ENCODE results near the gene HSP90AB1.

Gene HSP90AB1

DNA sequence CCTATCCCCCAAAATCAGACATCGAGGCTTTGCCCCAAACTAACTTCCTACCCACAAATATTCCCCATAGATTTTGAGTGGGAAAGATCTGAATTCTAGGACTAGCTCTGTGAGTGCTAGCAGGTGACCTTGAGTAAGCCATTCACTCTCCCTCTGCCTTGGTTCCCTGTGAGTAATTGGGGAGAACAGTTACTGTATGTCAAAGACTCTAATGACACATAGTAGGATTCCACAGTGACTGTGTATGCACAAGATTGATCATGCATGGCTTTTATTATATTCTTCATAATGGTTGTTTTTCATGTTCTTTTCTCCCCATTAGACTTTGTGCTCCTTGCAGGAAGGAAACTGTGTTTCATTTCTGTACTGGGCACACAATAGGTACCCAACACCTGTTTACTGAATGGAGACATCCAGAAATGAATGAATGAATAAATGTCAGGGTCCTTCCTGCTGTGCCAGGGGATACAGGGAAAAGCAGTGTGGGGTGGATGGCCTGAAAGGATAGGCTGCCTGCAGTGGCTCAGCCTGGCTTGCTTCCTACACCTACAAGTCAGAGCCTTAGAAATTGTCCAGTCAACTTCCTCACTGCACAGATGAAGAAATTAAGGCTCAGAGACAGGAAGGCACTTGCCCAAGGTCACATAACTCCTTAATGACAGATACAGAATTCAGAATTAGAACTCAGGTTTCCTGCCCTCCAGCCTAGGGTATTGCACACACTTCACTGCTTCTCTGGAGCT is 22.4 kb downstream of the HSP90AB1 start:
- DNase-seq (ENCODE audit: low spot score): no peak

- DNase-seq (ENCODE audit: low spot score): no peak
Observed at GRCh38 chr6:44269921-44270525, 23.1 kb downstream of the HSP90AB1 start, which contains the start of gene TMEM151B. TSS of gene TMEM151B (plus strand) at chr6:44270450. CDS start at chr6:44270743, 293 bp downstream.

DNA sequence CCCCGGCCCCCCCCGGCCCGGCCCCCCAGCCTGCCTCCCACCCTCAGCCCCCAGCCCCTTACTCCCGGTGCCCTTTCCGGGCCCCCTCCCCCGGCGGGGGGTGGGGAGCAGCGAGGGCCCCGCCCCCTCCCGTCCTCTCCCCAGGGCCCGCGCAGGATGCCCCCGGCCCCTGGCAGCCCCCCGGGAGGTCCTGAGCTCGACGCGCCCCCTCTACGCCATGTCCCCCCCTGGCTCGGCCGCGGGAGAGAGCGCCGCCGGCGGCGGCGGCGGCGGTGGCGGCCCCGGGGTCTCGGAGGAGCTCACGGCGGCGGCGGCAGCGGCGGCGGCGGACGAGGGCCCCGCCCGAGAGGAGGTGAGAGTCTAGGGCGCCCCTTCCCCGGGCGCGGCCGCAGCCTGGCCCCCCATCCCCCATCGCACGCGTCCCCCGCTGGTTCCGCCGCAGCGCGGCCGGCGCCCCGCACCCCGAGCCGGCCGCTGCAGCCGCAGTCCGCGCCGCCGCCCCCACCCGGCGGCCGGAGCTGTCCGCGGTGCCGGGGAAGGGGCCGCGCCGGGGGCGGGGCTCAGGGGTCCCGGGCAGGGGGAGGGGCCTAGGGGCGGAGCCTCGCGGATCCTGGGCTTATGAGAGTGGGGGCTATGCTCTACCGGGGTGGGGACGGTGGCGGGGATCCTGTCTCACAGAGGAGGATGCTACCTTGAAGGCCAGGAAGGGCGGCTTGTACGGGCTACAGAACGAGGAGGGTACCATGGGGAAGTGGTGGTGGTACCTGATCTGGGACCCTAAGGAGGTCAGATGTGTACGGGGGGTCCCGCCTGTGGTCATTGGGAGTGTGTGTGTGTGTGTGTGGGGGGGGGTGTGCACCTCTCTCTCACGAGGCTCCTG is 23.9 kb downstream of the HSP90AB1 start:
- no peak for DNase-seq (ENCODE audit: low spot score)

- no peak for DNase-seq (ENCODE audit: low spot score)
Observed at GRCh38 chr6:44271406-44271723, 24.5 kb downstream of the HSP90AB1 start.

DNA sequence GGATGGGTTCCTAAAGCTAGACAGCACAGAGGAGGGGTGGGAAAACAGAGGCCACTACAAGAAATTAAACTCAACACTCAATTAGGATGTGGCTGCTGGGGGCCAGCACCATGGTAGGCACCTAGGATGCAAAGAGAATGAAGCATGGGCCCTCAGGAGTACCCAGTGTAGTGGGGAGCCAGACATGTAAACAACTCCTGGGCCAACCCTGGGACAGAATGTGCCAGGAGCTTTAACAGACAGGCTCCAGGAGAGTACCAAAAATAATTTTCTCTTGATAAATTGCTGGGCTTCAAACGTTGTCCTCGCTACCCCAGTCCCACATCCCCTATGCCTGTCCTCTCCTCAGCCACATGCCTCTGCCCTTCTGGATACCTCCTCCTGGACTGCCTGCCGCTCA is 25.0 kb downstream of the HSP90AB1 start:
- DNase-seq (ENCODE audit: low spot score): no peak

GRCh38 chr6:44272529-44272928 is 25.6 kb downstream of the HSP90AB1 start:
- no peak for DNase-seq (ENCODE audit: low spot score)

DNA sequence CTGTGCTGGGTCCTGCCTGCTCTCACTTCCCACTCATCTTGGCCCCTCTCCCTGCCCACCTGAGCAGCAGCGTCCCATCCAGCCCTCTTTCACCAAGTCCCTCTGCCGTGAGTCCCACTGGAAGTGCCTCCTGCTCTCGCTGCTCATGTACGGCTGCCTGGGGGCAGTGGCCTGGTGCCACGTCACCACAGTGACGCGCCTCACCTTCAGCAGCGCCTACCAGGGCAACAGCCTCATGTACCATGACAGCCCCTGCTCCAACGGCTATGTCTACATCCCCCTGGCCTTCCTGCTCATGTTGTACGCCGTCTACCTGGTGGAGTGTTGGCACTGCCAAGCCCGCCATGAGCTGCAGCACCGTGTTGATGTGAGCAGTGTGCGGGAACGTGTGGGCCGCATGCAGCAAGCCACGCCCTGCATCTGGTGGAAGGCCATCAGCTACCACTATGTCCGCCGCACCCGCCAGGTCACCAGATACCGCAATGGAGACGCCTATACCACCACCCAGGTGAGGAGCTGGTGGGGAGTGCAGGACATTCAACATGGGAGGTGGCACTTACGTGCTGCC is 26.2 kb downstream of the HSP90AB1 start:
- DNase-seq (ENCODE audit: low spot score): no peak

GRCh38 chr6:44273617-44274016 is 26.7 kb downstream of the HSP90AB1 start:
- DNase-seq (ENCODE audit: low spot score): no peak

GRCh38 chr6:44275271-44275748 is 28.4 kb downstream of the HSP90AB1 start:
- DNase-seq (ENCODE audit: low spot score): no peak

GRCh38 chr6:44275749-44276648 is 29.1 kb downstream of the HSP90AB1 start:
- DNase-seq (ENCODE audit: low spot score): no peak

DNA sequence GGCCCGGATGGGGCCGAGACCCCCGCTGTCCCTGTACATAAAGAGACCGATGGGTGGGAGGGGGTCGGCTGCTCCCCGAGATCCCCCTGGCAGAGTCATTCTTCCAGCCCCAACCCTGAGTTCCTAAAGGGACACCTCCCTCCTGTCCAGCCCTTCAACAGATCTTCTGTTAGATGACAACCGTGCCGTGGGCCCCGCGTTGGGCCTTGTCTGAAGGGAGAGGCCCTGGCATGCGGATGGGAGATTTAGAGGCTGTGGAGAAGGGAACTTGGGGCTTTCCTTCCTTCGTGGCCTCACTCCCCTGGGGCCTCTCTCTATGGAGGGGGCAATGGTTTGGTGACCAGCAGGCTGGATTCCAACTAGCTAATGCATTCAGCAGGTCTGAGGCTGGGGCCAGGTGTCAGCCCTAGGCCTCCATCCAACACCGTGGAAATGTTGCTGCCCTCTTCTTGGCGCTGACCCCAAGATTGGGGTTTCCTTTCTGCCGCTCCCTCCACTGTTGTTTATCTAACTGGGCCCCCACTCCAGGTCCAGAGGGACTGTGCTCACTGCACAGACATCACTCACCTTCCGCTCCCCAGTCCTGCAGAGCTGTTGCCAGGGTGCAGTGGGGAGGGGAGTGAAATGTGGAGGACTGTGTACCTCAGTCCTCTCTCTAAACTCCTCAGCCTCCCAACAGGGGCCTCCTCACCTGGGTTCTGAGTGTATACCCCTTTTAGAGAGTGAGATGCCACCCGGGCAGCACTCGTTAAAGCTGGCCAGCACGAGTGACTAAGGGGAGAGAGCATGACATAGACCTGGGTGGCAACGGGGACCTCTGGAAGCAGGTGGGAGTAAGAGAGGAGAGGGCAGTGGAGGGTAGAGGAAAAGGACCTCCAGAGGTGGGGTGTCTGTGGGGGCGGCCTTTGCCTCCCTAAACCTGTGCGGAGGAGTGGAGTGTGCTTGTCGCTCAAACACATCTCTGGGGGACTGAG is 30.1 kb downstream of the HSP90AB1 start:
- DNase-seq (ENCODE audit: low spot score): no peak

- no peak for DNase-seq (ENCODE audit: low spot score)
Observed at GRCh38 chr6:44277763-44278162, 30.9 kb downstream of the HSP90AB1 start.

GRCh38 chr6:44278315-44278714 is 31.4 kb downstream of the HSP90AB1 start:
- DNase-seq (ENCODE audit: low spot score): no peak

DNA sequence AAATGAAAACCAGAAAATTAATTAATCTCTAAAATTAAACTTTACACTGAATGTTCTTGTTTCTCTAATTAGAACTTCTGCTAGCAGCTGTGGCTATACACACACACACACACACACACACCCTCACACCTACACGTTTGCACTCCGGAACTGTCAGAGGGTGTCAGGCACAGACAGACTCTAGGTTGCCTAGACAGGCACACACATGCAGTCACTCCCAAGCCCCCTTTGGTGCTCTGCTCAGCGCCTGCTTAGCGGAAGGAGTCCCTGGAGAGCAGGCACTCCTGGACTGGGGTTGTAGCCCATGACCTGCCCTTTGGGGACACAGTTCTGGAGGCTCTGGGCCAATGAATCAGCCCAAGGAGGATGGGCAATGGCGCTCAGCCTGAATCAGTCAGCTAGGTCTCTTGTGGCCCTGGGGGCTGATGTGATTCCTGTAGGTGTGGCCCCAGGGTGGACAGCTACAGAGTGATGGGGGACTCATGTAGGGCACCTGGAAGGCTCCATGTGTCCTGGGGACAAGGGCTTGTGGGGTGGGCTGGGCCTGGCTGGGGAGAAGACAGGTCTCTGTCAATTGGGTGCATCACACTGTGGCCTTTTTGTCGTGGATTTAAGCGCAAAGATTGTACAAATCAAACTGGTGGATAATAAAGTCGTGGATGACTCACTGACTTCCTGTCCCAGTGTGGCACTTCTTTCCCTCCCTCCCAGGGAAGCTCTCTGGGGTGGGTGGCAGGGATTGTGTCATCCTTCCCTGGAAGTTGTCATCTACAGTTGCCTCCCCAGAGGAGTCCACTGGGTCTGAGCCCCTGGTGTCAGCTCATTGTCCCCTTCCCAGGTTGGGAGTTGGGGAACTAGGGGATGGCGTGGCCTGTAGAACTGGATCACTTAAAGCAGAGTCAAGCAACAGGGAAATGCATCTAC is 32.1 kb downstream of the HSP90AB1 start:
- DNase-seq (ENCODE audit: low spot score): no peak

GRCh38 chr6:44284121-44284520 is 37.2 kb downstream of the HSP90AB1 start:
- DNase-seq (ENCODE audit: low spot score): no peak

DNA sequence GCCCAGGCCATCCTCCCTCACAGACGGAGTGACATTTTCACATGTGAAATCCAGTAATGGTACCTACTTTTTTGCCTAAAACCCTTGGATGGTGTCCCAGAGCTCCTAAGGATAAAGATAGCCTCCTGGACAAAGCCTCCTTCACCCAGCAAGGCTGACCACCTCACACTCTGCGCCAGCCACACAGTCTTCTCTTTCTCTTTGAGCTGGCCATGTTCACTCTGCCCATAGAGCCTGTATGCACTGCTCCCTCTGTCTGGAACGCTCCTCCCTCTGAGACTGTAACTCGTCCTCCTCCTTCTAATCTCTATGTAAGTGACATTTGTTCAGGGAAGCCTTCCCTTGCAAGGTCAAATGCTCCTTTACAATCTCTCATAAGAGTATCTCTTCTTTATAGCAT is 38.0 kb downstream of the HSP90AB1 start:
- no peak for DNase-seq (ENCODE audit: low spot score)

- no peak for DNase-seq (ENCODE audit: low spot score)
Observed at GRCh38 chr6:44285552-44286284, 38.8 kb downstream of the HSP90AB1 start.

- DNase-seq (ENCODE audit: low spot score): no peak
Observed at GRCh38 chr6:44286285-44286565, 39.3 kb downstream of the HSP90AB1 start.

GRCh38 chr6:44286747-44287146 is 39.8 kb downstream of the HSP90AB1 start:
- DNase-seq (ENCODE audit: low spot score): no peak

Measured in pons (tissue), 1 donor.